Endothelial cell of umbilical vein (primary cell): ENCODE data around the gene APOC3. TPM values are rescaled to one million over a fixed set of nuclear protein-coding genes. Genes with fewer than 3 reads are reported as not detected.

Source experiments
- BruUV-seq: library from RNA; stranded (reverse); fragments of 400-500 nt; replicated peaks from 2 replicates; lab custom pipeline; 2021; lab: Mats Ljungman, UMichigan
- CTCF ChIA-PET: fragments of 300-600, 350-600 bp; sonication (Branson Sonifier 250); formaldehyde crosslinking; loops from one replicate; lab custom pipeline; 2021; ENCODE audit warnings: antibody characterized with exemption, inconsistent platforms; lab: Charles Lee
- POLR2A ChIA-PET: fragments of 300-600, 350-600 bp; sonication (Branson Sonifier 250); formaldehyde crosslinking; loops from one replicate; lab custom pipeline; 2021; ENCODE audit warnings: antibody characterized with exemption, inconsistent platforms; lab: Charles Lee
- DNase-seq: peaks from one replicate; pipeline ENCODE4 v3.0.0-alpha.2; 2011; ENCODE audit warnings: low read depth, low spot score
- FAIRE-seq: peaks from 2 replicates; lab custom pipeline; 2011; peaks lifted over from hg19 to GRCh38; lab: Jason Lieb, UNC
- H2AFZ ChIP-seq: 2 replicates; pipeline ENCODE4 v1.6.0; 2012; ENCODE audit warnings: low read depth, low read length, control low read depth, inconsistent platforms
- H3K27ac ChIP-seq: 2 replicates; pipeline ENCODE4 v1.5.1; 2011; ENCODE audit warnings: low read depth, mild to moderate bottlenecking, control low read depth, low read length, moderate library complexity; ENCODE audit not compliant: insufficient read depth
- H3K27me3 ChIP-seq, 2 experiments: 2 replicates each; pipeline versions ENCODE4 v1.6.0 to v1.6.1; 2011; ENCODE audit warnings: low read length in 2 of 2, mixed read lengths in 1 of 2; ENCODE audit not compliant: control insufficient read depth in 2 of 2, insufficient read depth in 2 of 2
- H3K36me3 ChIP-seq, 2 experiments: 2 replicates in 1 of 2; 3 replicates in 1 of 2; pipeline ENCODE4 v1.5.1; 2011; ENCODE audit warnings: low read length in 2 of 2, mild to moderate bottlenecking in 1 of 2, moderate library complexity in 1 of 2; ENCODE audit not compliant: control insufficient read depth in 2 of 2, insufficient read depth in 2 of 2; ENCODE audit errors: extremely low read depth in 1 of 2
- H3K4me1 ChIP-seq: 3 replicates; pipeline ENCODE4 v1.5.1; 2011; ENCODE audit warnings: mild to moderate bottlenecking, low read length; ENCODE audit not compliant: control insufficient read depth, insufficient read depth; ENCODE audit errors: extremely low read depth
- H3K4me2 ChIP-seq: 2 replicates; pipeline ENCODE4 v1.6.1; 2011; ENCODE audit warnings: low read length, control low read depth, mixed read lengths; ENCODE audit not compliant: insufficient read depth
- H3K4me3 ChIP-seq, 3 experiments: fragments of 200-600 bp in 1 of 3; sonication (generic), shearing (Covaris generic) in 1 of 3; replicated peaks in 1 of 3; 2 replicates each; pipeline ENCODE4 v1.5.1; 2011 to 2016; ENCODE audit warnings: control low read depth in 3 of 3, low read length in 3 of 3, mild to moderate bottlenecking in 2 of 3, inconsistent platforms in 1 of 3, low read depth in 1 of 3, moderate library complexity in 1 of 3; ENCODE audit not compliant: insufficient read depth in 1 of 3
- H3K79me2 ChIP-seq: 2 replicates; pipeline ENCODE4 v1.6.0; 2012; ENCODE audit warnings: low read length, inconsistent platforms; ENCODE audit not compliant: control insufficient read depth, insufficient read depth
- H3K9ac ChIP-seq: replicated peaks from 2 replicates; pipeline ENCODE3; 2011; ENCODE audit warnings: low read length, control low read depth; ENCODE audit not compliant: insufficient read depth; ENCODE audit errors: extremely low read depth
- H3K9me1 ChIP-seq: replicated peaks from 3 replicates; pipeline ENCODE4 v1.6.0; 2011; ENCODE audit warnings: mild to moderate bottlenecking, low read length; ENCODE audit not compliant: control insufficient read depth, insufficient read depth; ENCODE audit errors: extremely low read depth
- H3K9me3 ChIP-seq: replicated peaks from 2 replicates; pipeline ENCODE4 v1.5.1; 2012; ENCODE audit warnings: low read length, inconsistent platforms; ENCODE audit not compliant: control insufficient read depth, insufficient read depth
- H4K20me1 ChIP-seq: replicated peaks from 2 replicates; pipeline ENCODE3; 2011; ENCODE audit warnings: mild to moderate bottlenecking, low read length; ENCODE audit not compliant: control insufficient read depth, insufficient read depth; ENCODE audit errors: extremely low read depth
- EZH2 ChIP-seq: IDR thresholded peaks from 2 replicates; pipeline ENCODE4 v1.6.1; 2012; ENCODE audit warnings: borderline replicate concordance, low read depth, mild to moderate bottlenecking, moderate library complexity, low read length, inconsistent platforms; ENCODE audit not compliant: severe bottlenecking
- FOS ChIP-seq: IDR thresholded peaks from 2 replicates; pipeline ENCODE4 v1.6.1; 2011; ENCODE audit warnings: mild to moderate bottlenecking, low read length, moderate library complexity, borderline replicate concordance; ENCODE audit not compliant: insufficient read depth
- GATA2 ChIP-seq: IDR thresholded peaks from 2 replicates; pipeline ENCODE4 v1.7.0; 2011; ENCODE audit warnings: low read depth, mild to moderate bottlenecking, moderate library complexity, mixed read lengths, low read length; ENCODE audit not compliant: insufficient read length, insufficient read depth
- JUN ChIP-seq: IDR thresholded peaks from 2 replicates; pipeline ENCODE4 v1.6.1; 2011; ENCODE audit warnings: borderline replicate concordance, low read depth; ENCODE audit not compliant: insufficient read length, insufficient read depth
- MAX ChIP-seq: IDR thresholded peaks from 2 replicates; pipeline ENCODE4 v1.6.1; 2011; ENCODE audit not compliant: insufficient read depth, insufficient read length
- MYC ChIP-seq: IDR thresholded peaks from one replicate; pipeline ENCODE4 v1.6.1; 2011; ENCODE audit warnings: mild to moderate bottlenecking, low read depth, low read length
- POLR2A ChIP-seq: IDR thresholded peaks from 2 replicates; pipeline ENCODE4 v1.6.1; 2012; ENCODE audit warnings: low read depth, mild to moderate bottlenecking, control low read depth, low read length
- POLR2AphosphoS5 ChIP-seq: IDR thresholded peaks from 2 replicates; pipeline ENCODE4 v1.6.1; 2012; ENCODE audit warnings: low read depth, mild to moderate bottlenecking, control low read depth, low read length, moderate library complexity; ENCODE audit not compliant: insufficient read depth
- dilution Hi-C: fragments of 300-500 bp; cut with MboI; formaldehyde crosslinking; loops from one replicate; pipeline ENCODE4 v1.15.0; 2019; ENCODE audit warnings: low sequenced_read_pairs; ENCODE audit not compliant: extremely low pct_ligation_motif_present
- intact Hi-C: fragments of 100-400 bp; cut with micrococcal nuclease; formaldehyde crosslinking; loops from one replicate; pipeline ENCODE4 v1.10.0; 2022
- polyA plus RNA-seq, 4 experiments: library from polyadenylated mRNA; depleted of rRNA in 3 of 4; stranded (reverse) in 3 of 4; unstranded in 1 of 4; fragments of >200 nt; gene quantifications; 2 replicates each; pipeline versions ENCODE4 v1.2.1 to v1.2.3, GENCODE V29; 2011 to 2012; ENCODE audit warnings: missing spikeins in 1 of 4
- total RNA-seq: library from RNA; stranded (reverse); gene quantifications from 2 replicates; pipeline ENCODE4 v1.2.3, GENCODE V29; 2021
- TF ChIP-seq, protein P1 (sequence below), 2 donors: IDR thresholded peaks; 1 replicate in 1 of 2; 2 replicates in 1 of 2; pipeline ENCODE4 v1.5.1; 2011; ENCODE audit warnings: low read length in 2 of 2, mild to moderate bottlenecking in 2 of 2, moderate library complexity in 2 of 2, control low read depth in 1 of 2, inconsistent platforms in 1 of 2, low read depth in 1 of 2; ENCODE audit not compliant: insufficient read depth in 1 of 2; ENCODE audit errors: extremely low read depth in 1 of 2

Gene APOC3
- total and polyA plus RNA-seq, 2 donors (not counting 3 experiments of a cell fraction or from before 2014, with no cell fraction given): not detected

GRCh38 chr11:116844722-116845121, 15.0 kb downstream of the APOC3 start:
- H3K4me3 ChIP-seq: no peak overlapping the region
- ChIA-PET CTCF (no interaction called here), POLR2A (no interaction called here)
- H4K20me1 ChIP-seq: no peaks in the 10 kb centered on the region
- FAIRE-seq: no peak
- no peaks in the 10 kb centered on the region for H3K9me1 ChIP-seq
- no peaks in the 10 kb centered on the region for H3K9me3 ChIP-seq
- intact Hi-C loops (no loop called here), dilution Hi-C loops (no loop called here)
- H2AFZ ChIP-seq: no peak overlapping the region
- BruUV-seq: no TSS peak
- no peaks in the 10 kb centered on the region for H3K27me3 ChIP-seq
- TF ChIP-seq POLR2AphosphoS5: no peak
- no peak for TF ChIP-seq JUN
- no peak for TF ChIP-seq EZH2
- TF ChIP-seq, protein P1, sequence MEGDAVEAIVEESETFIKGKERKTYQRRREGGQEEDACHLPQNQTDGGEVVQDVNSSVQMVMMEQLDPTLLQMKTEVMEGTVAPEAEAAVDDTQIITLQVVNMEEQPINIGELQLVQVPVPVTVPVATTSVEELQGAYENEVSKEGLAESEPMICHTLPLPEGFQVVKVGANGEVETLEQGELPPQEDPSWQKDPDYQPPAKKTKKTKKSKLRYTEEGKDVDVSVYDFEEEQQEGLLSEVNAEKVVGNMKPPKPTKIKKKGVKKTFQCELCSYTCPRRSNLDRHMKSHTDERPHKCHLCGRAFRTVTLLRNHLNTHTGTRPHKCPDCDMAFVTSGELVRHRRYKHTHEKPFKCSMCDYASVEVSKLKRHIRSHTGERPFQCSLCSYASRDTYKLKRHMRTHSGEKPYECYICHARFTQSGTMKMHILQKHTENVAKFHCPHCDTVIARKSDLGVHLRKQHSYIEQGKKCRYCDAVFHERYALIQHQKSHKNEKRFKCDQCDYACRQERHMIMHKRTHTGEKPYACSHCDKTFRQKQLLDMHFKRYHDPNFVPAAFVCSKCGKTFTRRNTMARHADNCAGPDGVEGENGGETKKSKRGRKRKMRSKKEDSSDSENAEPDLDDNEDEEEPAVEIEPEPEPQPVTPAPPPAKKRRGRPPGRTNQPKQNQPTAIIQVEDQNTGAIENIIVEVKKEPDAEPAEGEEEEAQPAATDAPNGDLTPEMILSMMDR (IDR thresholded peaks at IDR 0.05; ENCODE audit: extremely low read depth in 1 of 2, insufficient read depth in 1 of 2, low read depth in 1 of 2, low read length in 2 of 2): no peak
- TF ChIP-seq MYC: no peak
- no peak for TF ChIP-seq MAX
- no peak for TF ChIP-seq GATA2
- TF ChIP-seq POLR2A: no peak
- no peak for TF ChIP-seq FOS
- H3K27ac ChIP-seq: no peak overlapping the region
- no peaks in the 10 kb centered on the region for H3K4me1 ChIP-seq
- peaks cover 0 to 16% of the 10 kb centered on the region in 2 experiments for H3K36me3 ChIP-seq
- H3K9ac ChIP-seq: no peak overlapping the region
- DNase-seq: no peak
- no peaks in the 10 kb centered on the region for H3K79me2 ChIP-seq
- H3K4me2 ChIP-seq: no peak overlapping the region
